Skeletal muscle satellite cell (primary cell): ENCODE results near the gene KAT7.

ENCODE experiments used
- H3K27me3 ChIP-seq: 2 replicates; pipeline ENCODE4 v1.7.0; 2013; ENCODE audit warnings: low read length; ENCODE audit not compliant: control insufficient read depth, insufficient read depth
- H3K36me3 ChIP-seq: 2 replicates; pipeline ENCODE4 v1.7.0; 2013; ENCODE audit warnings: mild to moderate bottlenecking, control low read depth, low read length; ENCODE audit not compliant: insufficient read depth
- H3K4me1 ChIP-seq: 2 replicates; pipeline ENCODE4 v1.7.0; 2013; ENCODE audit warnings: low read length; ENCODE audit not compliant: control insufficient read depth, insufficient read depth
- H3K4me2 ChIP-seq: 2 replicates; pipeline ENCODE4 v1.7.0; 2013; ENCODE audit warnings: mild to moderate bottlenecking, low read length
- H3K4me3 ChIP-seq: 2 replicates; pipeline ENCODE4 v1.7.0; 2013; ENCODE audit warnings: low read length
- H3K9ac ChIP-seq: 2 replicates; pipeline ENCODE4 v1.7.0; 2013; ENCODE audit warnings: mild to moderate bottlenecking, low read depth, low read length, moderate library complexity
- H3K9me3 ChIP-seq: replicated peaks from 2 replicates; pipeline ENCODE4 v1.7.0; 2013; ENCODE audit warnings: mild to moderate bottlenecking, control low read depth, low read length

Gene KAT7

DNA sequence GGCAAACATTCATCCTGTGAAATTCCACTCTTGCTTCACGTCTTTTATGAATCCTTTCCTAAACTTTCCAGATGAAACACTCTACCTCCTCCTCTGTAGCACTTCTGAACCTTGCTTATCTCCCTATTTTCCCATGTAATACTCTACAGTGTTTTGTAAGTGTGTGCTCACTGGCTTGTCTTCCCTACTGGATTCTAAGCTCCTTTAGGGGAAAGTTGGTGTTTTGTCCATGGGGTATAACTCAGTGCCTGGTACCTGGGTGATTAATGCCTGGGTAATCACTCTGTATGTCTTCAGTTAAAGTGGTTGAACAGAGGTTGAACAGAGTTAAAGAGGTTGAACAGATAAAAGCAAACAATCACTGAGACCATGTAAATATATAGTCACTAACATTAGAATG, 3.8 kb upstream of the KAT7 start:
- Histone ChIP-seq H3K4me3 (no peak overlapping the region), H3K9ac (no peak overlapping the region), H3K9me3 (no peaks in the 10 kb centered on the region), H3K36me3 (no peaks in the 10 kb centered on the region), H3K4me1 (peaks cover 21% of the 10 kb centered on the region), H3K4me2 (no peak overlapping the region), H3K27me3 (no peaks in the 10 kb centered on the region)

DNA sequence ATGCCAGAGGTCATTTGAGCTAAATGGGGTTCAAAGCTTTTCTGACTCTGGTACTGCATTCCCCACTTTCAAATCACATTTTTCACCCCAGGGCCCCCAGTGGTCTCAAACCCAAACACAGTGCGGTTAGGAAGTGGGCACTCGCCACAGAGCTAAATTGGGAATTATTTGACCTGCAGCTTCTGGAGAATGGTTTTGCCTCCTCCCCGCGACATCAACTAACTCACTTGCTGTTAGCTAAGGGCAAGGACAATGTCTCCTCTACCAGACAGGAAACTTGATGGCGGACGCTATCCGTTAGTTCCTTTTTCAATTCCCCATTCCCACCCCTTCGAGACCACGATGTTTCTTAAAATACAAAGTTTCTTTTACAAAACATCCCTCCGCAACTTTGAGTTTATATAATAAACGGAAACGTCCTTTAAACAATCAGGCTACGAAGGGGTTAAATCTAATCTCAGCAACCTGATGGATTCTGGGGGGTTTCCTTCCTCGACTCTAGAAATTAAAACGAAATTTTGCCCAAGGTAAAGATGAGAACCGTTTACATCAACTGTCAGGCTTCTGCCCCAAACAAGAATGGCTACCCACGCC, 500 bp upstream of the KAT7 start:
- peak overlapping the region; percentile 98 for H3K9ac ChIP-seq
- H3K27me3 ChIP-seq, result no peaks in the 10 kb centered on the region
- peak overlapping the region; percentile 88 for H3K4me3 ChIP-seq
- peaks cover 21% of the 10 kb centered on the region for H3K36me3 ChIP-seq
- H3K4me2 ChIP-seq, result peak overlapping the region; percentile 80
- H3K9me3 ChIP-seq, result no peaks in the 10 kb centered on the region
- H3K4me1 ChIP-seq, result peaks cover 14% of the 10 kb centered on the region

DNA sequence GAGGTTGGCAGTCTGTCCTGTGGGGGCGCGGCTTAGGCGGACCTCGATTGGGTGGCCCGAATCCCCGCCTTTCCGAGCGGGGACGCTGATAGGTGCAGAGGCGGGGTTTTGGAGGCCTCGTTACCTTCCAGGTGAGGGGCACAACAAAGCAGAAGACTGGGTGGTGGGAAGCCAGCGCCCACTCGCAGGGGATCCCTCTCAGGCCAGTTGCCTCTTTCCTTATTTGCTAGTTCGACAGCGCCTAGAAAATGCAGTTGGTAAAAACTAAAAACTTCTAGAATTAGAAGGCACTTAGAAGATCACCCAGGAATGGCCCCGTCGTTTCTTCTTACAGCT, 730 bp downstream of the KAT7 start:
- Histone ChIP-seq H3K27me3 (no peaks in the 10 kb centered on the region), H3K9me3 (no peaks in the 10 kb centered on the region), H3K4me2 (peak overlapping the region; percentile 92), H3K9ac (peak overlapping the region; percentile 51), H3K4me1 (peaks cover 14% of the 10 kb centered on the region), H3K36me3 (peaks cover 31% of the 10 kb centered on the region), H3K4me3 (peak overlapping the region; percentile 88)

DNA sequence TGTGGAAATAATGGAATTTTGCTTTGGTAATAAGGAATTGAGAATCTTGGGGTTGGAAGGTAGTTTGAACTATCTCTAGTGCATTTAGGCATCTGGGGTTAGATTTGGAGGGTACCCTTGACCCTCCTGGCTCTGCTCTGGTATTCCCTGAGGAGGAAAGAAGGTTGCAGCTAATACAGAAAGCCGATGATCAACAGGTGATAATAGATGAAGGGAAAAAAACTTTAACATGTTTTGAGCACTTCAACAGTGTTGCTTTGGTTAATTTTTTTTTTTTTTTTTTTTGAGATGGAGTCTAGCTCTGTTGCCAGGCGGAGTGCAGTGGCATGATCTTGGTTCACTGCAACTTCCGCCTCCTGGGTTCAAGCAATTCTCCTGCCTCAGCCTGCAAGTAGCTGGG, 4.8 kb downstream of the KAT7 start:
- H3K4me2 ChIP-seq, result no peak overlapping the region
- H3K27me3 ChIP-seq, result no peaks in the 10 kb centered on the region

DNA sequence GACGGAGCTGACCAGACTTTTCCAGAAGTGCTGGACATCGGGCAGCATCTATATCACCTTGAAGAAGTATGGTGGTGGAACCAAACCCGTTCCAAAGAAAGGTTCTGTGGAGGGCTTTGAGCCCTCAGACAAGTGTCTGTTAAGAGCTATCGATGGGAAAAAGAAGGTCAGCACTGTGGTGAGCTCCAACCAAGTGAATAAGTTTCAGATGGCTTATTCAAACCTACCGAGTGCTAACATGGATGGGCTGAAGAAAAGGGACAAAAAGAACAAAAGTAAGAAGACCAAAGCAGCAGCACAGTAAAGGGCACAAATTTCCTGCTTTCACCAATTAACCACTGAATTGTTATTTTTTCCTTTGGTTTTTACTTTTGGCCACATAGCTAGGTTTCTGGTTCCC, 6.9 kb downstream of the KAT7 start:
- H3K4me1 ChIP-seq, result no peaks in the 10 kb centered on the region
- no peak overlapping the region for H3K4me3 ChIP-seq
- no peaks in the 10 kb centered on the region for H3K27me3 ChIP-seq
- peaks cover 75% of the 10 kb centered on the region for H3K36me3 ChIP-seq
- no peak overlapping the region for H3K9ac ChIP-seq
- H3K9me3 ChIP-seq, result no peaks in the 10 kb centered on the region
- no peak overlapping the region for H3K4me2 ChIP-seq

More for the DNA sequence above, 4.8 kb downstream of the KAT7 start:
- peaks cover 6% of the 10 kb centered on the region for H3K4me1 ChIP-seq
- no peak overlapping the region for H3K4me3 ChIP-seq
- no peak overlapping the region for H3K9ac ChIP-seq
- H3K36me3 ChIP-seq, result peaks cover 61% of the 10 kb centered on the region
- no peaks in the 10 kb centered on the region for H3K9me3 ChIP-seq

DNA sequence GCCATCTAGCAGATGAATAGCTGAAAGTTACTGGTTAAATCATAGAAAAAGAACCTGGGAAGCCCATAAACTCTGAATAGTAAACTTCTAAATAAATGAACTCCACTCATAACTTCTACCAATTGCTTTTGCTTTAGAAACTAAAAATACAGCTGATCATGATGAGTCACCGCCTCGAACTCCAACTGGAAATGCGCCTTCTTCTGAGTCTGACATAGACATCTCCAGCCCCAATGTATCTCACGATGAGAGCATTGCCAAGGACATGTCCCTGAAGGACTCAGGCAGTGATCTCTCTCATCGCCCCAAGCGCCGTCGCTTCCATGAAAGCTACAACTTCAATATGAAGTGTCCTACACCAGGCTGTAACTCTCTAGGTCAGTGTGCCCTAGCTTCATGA, 9.7 kb downstream of the KAT7 start:
- Histone ChIP-seq H3K27me3 (no peaks in the 10 kb centered on the region), H3K9ac (no peak overlapping the region), H3K4me2 (no peak overlapping the region), H3K36me3 (peaks cover 71% of the 10 kb centered on the region), H3K4me1 (no peaks in the 10 kb centered on the region), H3K4me3 (no peak overlapping the region), H3K9me3 (no peaks in the 10 kb centered on the region)

DNA sequence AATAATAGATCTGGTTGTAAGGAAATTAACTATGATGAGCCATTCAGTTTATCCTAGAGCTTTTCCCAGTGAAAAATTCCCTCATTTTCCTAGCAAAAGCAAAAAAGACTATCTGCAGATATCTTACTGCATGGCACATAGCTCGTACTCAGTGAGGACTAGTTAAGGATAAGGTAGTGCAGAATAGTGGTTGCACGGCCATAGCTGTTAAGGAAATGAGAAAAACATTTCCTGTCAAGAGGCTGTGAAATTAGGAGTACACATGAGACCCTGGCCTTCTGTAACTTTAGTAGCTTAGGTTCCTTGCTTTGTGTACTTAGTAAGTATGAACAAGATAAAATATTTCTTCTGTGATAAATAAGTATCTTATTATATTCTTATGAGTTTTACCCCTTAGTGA, 10.3 kb downstream of the KAT7 start:
- H3K36me3 ChIP-seq, result peaks cover 68% of the 10 kb centered on the region
- H3K9me3 ChIP-seq, result no peaks in the 10 kb centered on the region
- H3K4me3 ChIP-seq, result no peak overlapping the region
- H3K4me1 ChIP-seq, result no peaks in the 10 kb centered on the region
- no peaks in the 10 kb centered on the region for H3K27me3 ChIP-seq
- no peak overlapping the region for H3K4me2 ChIP-seq
- no peak overlapping the region for H3K9ac ChIP-seq

DNA sequence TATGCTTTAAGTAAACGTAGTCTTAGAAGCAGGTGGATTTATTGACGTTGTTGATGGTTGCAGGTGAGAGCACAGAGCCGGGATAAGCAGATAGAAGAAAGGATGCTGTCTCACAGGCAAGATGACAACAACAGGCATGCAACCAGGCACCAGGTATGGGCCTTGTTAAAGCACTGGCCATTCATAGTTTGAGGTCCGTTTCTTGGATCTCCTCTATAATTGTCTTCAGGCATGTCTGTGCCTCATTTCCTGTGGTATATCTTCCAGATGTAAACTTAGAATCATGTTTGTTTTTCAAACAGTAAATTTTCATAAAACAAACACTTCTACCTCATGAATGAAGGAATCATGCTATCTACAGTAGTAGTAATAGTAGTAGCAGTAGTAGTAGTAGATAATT, 20.6 kb downstream of the KAT7 start:
- H3K9me3 ChIP-seq, result no peaks in the 10 kb centered on the region
- peaks cover 49% of the 10 kb centered on the region for H3K36me3 ChIP-seq
- H3K4me3 ChIP-seq, result no peak overlapping the region
- peaks cover 14% of the 10 kb centered on the region for H3K4me1 ChIP-seq
- no peaks in the 10 kb centered on the region for H3K27me3 ChIP-seq
- H3K9ac ChIP-seq, result no peak overlapping the region
- no peak overlapping the region for H3K4me2 ChIP-seq

DNA sequence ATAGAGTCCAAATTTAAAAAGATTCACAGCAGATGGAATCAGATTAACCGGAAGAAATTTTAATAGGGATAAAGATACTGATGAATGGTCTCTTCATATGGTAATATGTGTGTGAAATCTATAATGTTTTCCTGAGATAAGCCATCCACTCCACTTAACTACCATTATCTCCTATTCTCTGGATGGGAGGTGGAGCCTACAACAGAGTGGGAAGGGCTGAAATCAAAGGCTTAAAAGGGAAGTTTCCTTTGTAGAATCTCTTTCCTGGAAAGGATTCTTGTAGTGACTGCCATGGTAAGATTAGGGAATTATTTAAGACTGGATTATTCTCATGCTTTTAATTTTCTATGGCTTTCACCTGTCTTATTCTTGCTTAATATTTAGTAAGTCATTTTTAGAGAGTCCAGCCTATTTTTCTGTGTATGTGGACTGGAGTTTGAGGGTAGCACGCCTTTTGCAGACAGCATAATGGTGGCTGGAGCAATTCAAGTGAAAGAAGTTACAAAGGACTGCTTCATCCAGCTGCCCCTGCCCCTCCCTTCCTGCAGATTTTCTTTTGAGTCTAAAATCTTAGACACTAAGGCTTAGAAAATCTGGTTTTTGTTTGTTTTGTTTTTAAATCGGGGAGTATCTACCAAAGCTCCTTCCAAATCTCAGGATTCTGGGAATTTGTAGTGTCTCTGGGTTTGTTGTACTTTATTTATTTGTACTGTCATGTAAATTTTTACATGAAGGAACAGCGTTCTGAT, 26.5 kb downstream of the KAT7 start:
- H3K9ac ChIP-seq, result no peak overlapping the region
- no peak overlapping the region for H3K4me2 ChIP-seq
- H3K4me3 ChIP-seq, result no peak overlapping the region
- H3K4me1 ChIP-seq, result peaks cover 9% of the 10 kb centered on the region
- no peaks in the 10 kb centered on the region for H3K27me3 ChIP-seq
- no peaks in the 10 kb centered on the region for H3K9me3 ChIP-seq
- H3K36me3 ChIP-seq, result peaks cover 42% of the 10 kb centered on the region

DNA sequence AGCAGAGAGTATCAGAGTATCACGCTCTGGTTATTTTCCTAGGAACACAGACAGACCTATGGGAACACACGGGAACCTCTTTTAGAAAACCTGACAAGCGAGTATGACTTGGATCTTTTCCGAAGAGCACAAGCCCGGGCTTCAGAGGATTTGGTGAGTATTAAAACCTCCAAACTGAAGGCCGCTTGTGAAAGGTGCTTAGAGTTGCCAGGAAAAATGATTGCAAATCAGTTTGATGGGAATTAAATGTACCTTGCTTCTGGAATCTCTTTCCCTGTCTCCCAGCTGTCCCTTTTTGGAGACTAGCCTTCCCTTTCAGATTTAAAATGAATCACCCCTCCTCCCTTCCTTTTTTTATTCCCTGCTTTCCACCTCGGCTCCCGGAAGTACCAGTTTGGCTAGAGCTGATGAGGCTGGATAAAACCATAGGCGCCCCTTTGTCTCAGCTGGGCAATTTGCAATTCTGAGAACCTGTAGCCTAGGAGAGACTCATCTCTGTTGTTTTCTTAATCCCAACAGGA, 27.3 kb downstream of the KAT7 start:
- H3K36me3 ChIP-seq, result peaks cover 39% of the 10 kb centered on the region
- H3K4me1 ChIP-seq, result peaks cover 9% of the 10 kb centered on the region
- no peak overlapping the region for H3K4me3 ChIP-seq
- no peaks in the 10 kb centered on the region for H3K9me3 ChIP-seq
- no peaks in the 10 kb centered on the region for H3K27me3 ChIP-seq
- H3K9ac ChIP-seq, result no peak overlapping the region
- no peak overlapping the region for H3K4me2 ChIP-seq

DNA sequence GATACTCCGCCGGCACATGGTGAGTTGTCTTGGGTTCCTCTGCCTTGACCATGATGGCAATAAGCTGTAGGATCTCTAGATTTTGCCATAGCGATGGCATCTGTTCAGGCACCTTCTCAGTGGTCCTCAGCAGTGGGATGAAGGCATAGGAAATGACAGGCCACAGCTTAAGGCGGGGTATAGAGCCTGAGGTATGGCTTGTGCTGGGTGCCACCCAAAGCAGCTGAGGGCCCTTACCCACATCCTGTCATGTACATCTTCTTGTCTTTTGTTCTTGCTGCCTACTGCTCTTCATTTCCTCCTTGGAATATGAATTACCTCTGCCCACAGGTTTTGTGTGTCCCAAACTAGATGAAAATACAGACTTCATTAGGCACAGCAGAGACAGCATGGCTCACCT, 29.5 kb downstream of the KAT7 start:
- Histone ChIP-seq H3K4me3 (no peak overlapping the region), H3K36me3 (peaks cover 54% of the 10 kb centered on the region), H3K4me1 (peaks cover 13% of the 10 kb centered on the region), H3K27me3 (no peaks in the 10 kb centered on the region), H3K4me2 (no peak overlapping the region), H3K9ac (no peak overlapping the region), H3K9me3 (no peaks in the 10 kb centered on the region)

DNA sequence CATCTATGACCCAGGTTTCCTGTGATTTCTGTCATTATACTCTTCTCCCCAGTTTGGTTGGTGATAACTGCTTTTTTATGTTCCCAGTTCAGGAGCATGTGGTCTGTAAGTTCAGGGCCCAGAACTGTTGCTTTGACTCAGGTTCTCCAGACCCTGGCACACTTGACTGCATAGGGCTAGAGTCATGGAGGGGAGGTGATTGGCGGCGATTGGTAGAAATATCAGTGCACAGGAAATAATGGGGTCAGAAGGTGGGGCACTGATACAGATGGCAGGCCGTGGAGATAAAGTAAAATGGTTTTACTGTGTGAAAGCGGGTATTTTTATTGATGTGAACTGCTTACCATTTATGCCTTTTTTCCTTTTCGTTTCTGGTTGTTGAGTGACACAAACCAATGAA, 30.7 kb downstream of the KAT7 start:
- Histone ChIP-seq H3K4me3 (no peak overlapping the region), H3K27me3 (no peaks in the 10 kb centered on the region), H3K4me1 (peaks cover 13% of the 10 kb centered on the region), H3K9me3 (no peaks in the 10 kb centered on the region), H3K9ac (no peak overlapping the region), H3K4me2 (no peak overlapping the region), H3K36me3 (peaks cover 58% of the 10 kb centered on the region)
